ENCODE measurements around the gene TMEM256. TPM values are rescaled to one million over a fixed set of nuclear protein-coding genes. Genes with fewer than 3 reads are reported as not detected.

TMEM256 gene
- 100 to 1,000 TPM in 2 of 7 donors, 10 to 100 TPM in 5; 57.0 to 133 (median 85.2) TPM for total RNA-seq
- polyA plus RNA-seq: 100 to 1,000 TPM in 1 of 2 donors, 10 to 100 TPM in 1; 44.0 to 128 TPM
- long read RNA-seq, donor 1, transcript TMEM256-201 (4 exons, 486 nt): major isoform, 8 of 8 reads
- long read RNA-seq, donor 1, partial matches to known transcripts: 0 of 8 reads
- long read RNA-seq, donor 1, other reads (novel, unspliced or antisense): 0 of 8 reads
- long read RNA-seq, donor 2, transcript TMEM256-201 (4 exons, 486 nt): major isoform, 40 of 60 reads
- long read RNA-seq, donor 2, partial matches to known transcripts: 5 of 60 reads
- long read RNA-seq, donor 2, other reads (novel, unspliced or antisense): 13 of 60 reads
- long read RNA-seq, donor 3, transcript TMEM256-201 (4 exons, 486 nt): major isoform, 38 of 39 reads
- long read RNA-seq, donor 3, partial matches to known transcripts: 0 of 39 reads
- long read RNA-seq, donor 3, other reads (novel, unspliced or antisense): 1 of 39 reads

- intact Hi-C loops (cut with DNase I): no loop called here
- 0 to 1% (median 0%) methylated on average over 49 of the region's 49 CpGs for WGBS, 3 donors
- H3K27me3 ChIP-seq: no peaks in the 10 kb centered on the region
- peak within 1 kb of the TSS; percentile 89 to 95 for H3K27ac ChIP-seq
- peaks cover 5% of the 10 kb centered on the region for H3K4me1 ChIP-seq (ENCODE audit: insufficient read depth)
- peak; percentile 97 to 99 (median 98) for DNase-seq
- H3K4me3 ChIP-seq: peak within 1 kb of the TSS; percentile 65
- TF ChIP-seq POLR2A (IDR thresholded peaks at IDR 0.05) (peak; percentile 99), CTCF (IDR thresholded peaks at IDR 0.05) (peak in 2 of 3 donors; percentile 35 to 46), EP300 (IDR thresholded peaks at IDR 0.05) (peak; percentile 8)
- H3K9me3 ChIP-seq: no peaks in the 10 kb centered on the region
- H3K36me3 ChIP-seq: no peaks in the 10 kb centered on the region
These were observed at the start of gene TMEM256 for GRCh38 chr17:7403977-7404736. TMEM256 (minus strand) TSS chr17:7404097; CDS start chr17:7404084, 13 bp downstream.

GRCh38 chr17:7448461-7448860 lies 44.6 kb upstream of the TMEM256 start:
- Histone ChIP-seq H3K4me1 (ENCODE audit: insufficient read depth) (no peaks in the 10 kb centered on the region), H3K9me3 (no peaks in the 10 kb centered on the region), H3K36me3 (no peaks in the 10 kb centered on the region), H3K4me3 (no peak overlapping the region), H3K27ac (no peak overlapping the region), H3K27me3 (no peaks in the 10 kb centered on the region)
- intact Hi-C loops (cut with DNase I): no loop called here
- DNase-seq: no peak
- TF ChIP-seq EP300 (IDR thresholded peaks at IDR 0.05) (no peak), CTCF (IDR thresholded peaks at IDR 0.05) (no peak), POLR2A (IDR thresholded peaks at IDR 0.05) (no peak)
- 88 to 92% (median 90%) methylated on average over 7 of the region's 7 CpGs for WGBS, 3 donors

GRCh38 chr17:7445619-7445968 lies 41.7 kb upstream of the TMEM256 start:
- WGBS, 3 donors: 8 to 9% (median 8%) methylated on average over 16 of the region's 16 CpGs
- no peaks in the 10 kb centered on the region for H3K27me3 ChIP-seq
- H3K4me3 ChIP-seq: no peak overlapping the region
- no peaks in the 10 kb centered on the region for H3K9me3 ChIP-seq
- TF ChIP-seq CTCF (IDR thresholded peaks at IDR 0.05) (no peak), EP300 (IDR thresholded peaks at IDR 0.05) (no peak), POLR2A (IDR thresholded peaks at IDR 0.05) (no peak)
- intact Hi-C loops (cut with DNase I): no loop called here
- no peaks in the 10 kb centered on the region for H3K4me1 ChIP-seq (ENCODE audit: insufficient read depth)
- no peak for DNase-seq
- no peaks in the 10 kb centered on the region for H3K36me3 ChIP-seq
- no peak overlapping the region for H3K27ac ChIP-seq

- TF ChIP-seq POLR2A (IDR thresholded peaks at IDR 0.05) (no peak), CTCF (IDR thresholded peaks at IDR 0.05) (no peak), EP300 (IDR thresholded peaks at IDR 0.05) (no peak)
- H3K27ac ChIP-seq: no peak within 1 kb of the TSS
- WGBS, 3 donors: 7 to 9% (median 7%) methylated on average over 44 to 51 of the region's 51 CpGs
- no peaks in the 10 kb centered on the region for H3K36me3 ChIP-seq
- no peaks in the 10 kb centered on the region for H3K27me3 ChIP-seq
- H3K9me3 ChIP-seq: no peaks in the 10 kb centered on the region
- H3K4me1 ChIP-seq (ENCODE audit: insufficient read depth): peaks cover 2% of the 10 kb centered on the region
- DNase-seq: peak in 4 of 5 donors; percentile 32 to 73 (median 57)
- H3K4me3 ChIP-seq: no peak within 1 kb of the TSS
- intact Hi-C loops (cut with DNase I): loop anchor here in 3 of 4 donors (5.0 kb wide), 1 partner anchor 32 kb away; the partner anchor contains the start of gene ZBTB4 (in 3 of the 3)
These were observed 41.1 kb upstream of the TMEM256 start, which contains the start of gene CHRNB1 for GRCh38 chr17:7444682-7445618. CHRNB1 (plus strand) TSS chr17:7445061; CDS start chr17:7445128, 67 bp downstream.

All from ovary (tissue), 10 donors.